Measurements from ENCODE around the gene SF3B1. TPM values are rescaled to one million over a fixed set of nuclear protein-coding genes. Genes with fewer than 3 reads are reported as not detected.

The SF3B1 gene
- polyA plus RNA-seq, 1 donor (not counting 4 experiments of a cell fraction or from before 2014, with no cell fraction given) = 322 TPM

GRCh38 chr2:197358931-197359330 lies 75.9 kb downstream of the SF3B1 start:
- Histone ChIP-seq H3K79me2 (ENCODE audit: control insufficient read depth, insufficient read depth, low read length) (no peaks in the 10 kb centered on the region), H3K4me2 (ENCODE audit: control insufficient read depth, extremely low read depth, insufficient read depth, low read depth, low read length) (no peak overlapping the region), H3K9me3 (ENCODE audit: control insufficient read depth, low read depth, low read length) (no peaks in the 10 kb centered on the region), H3K9me1 (ENCODE audit: control insufficient read depth, extremely low read depth, insufficient read depth, low read length) (no peaks in the 10 kb centered on the region), H3K27ac (ENCODE audit: control insufficient read depth, insufficient read depth, low read length) (no peak overlapping the region), H3K27me3 (ENCODE audit: control insufficient read depth, extremely low read depth, insufficient read depth, low read length) (no peaks in the 10 kb centered on the region), H2AFZ (ENCODE audit: control insufficient read depth, low read length) (no peak overlapping the region), H3K4me1 (ENCODE audit: control insufficient read depth, extremely low read depth, insufficient read depth, low read length) (no peaks in the 10 kb centered on the region), H4K20me1 (ENCODE audit: control insufficient read depth, extremely low read depth, insufficient read depth, low read length) (no peaks in the 10 kb centered on the region), H3K4me3 (ENCODE audit: control insufficient read depth in 2 of 3, extremely low read depth in 1 of 3, insufficient read depth in 2 of 3, low read depth in 1 of 3, low read length in 3 of 3) (no peak overlapping the region), H3K9ac (ENCODE audit: control insufficient read depth, extremely low read depth, insufficient read depth, low read length) (no peak overlapping the region), H3K36me3 (ENCODE audit: control insufficient read depth in 2 of 2, extremely low read depth in 1 of 2, insufficient read depth in 2 of 2, low read length in 2 of 2) (no peaks in the 10 kb centered on the region)
- TF ChIP-seq EZH2 (IDR thresholded peaks at IDR 0.05; ENCODE audit: low read length) (no peak), CTCF (optimal IDR thresholded peaks at IDR 0.05 in 1 of 3, IDR thresholded peaks at IDR 0.05 in 1 of 3, conservative IDR thresholded peaks at IDR 0.05 in 1 of 3; ENCODE audit: extremely low read depth in 1 of 3, insufficient read depth in 2 of 3, low read length in 3 of 3) (no peak)
- DNase-seq (ENCODE audit: low read depth, low spot score) (no peak), FAIRE-seq (no peak)
- dilution Hi-C loops (cut with MboI; ENCODE audit: extremely low pct_ligation_motif_present, low sequenced_read_pairs) = loop anchor here (25.0 kb wide), 1 partner anchor 172 kb away; no protein-coding TSS in a partner anchor

- Histone ChIP-seq H3K27ac (ENCODE audit: control insufficient read depth, insufficient read depth, low read length) (no peak overlapping the region), H3K9ac (ENCODE audit: control insufficient read depth, extremely low read depth, insufficient read depth, low read length) (no peak overlapping the region), H3K4me1 (ENCODE audit: control insufficient read depth, extremely low read depth, insufficient read depth, low read length) (no peaks in the 10 kb centered on the region), H3K4me3 (ENCODE audit: control insufficient read depth in 2 of 3, extremely low read depth in 1 of 3, insufficient read depth in 2 of 3, low read depth in 1 of 3, low read length in 3 of 3) (no peak overlapping the region), H3K36me3 (ENCODE audit: control insufficient read depth in 2 of 2, extremely low read depth in 1 of 2, insufficient read depth in 2 of 2, low read length in 2 of 2) (no peaks in the 10 kb centered on the region), H3K9me3 (ENCODE audit: control insufficient read depth, low read depth, low read length) (no peaks in the 10 kb centered on the region), H3K9me1 (ENCODE audit: control insufficient read depth, extremely low read depth, insufficient read depth, low read length) (no peaks in the 10 kb centered on the region), H3K4me2 (ENCODE audit: control insufficient read depth, extremely low read depth, insufficient read depth, low read depth, low read length) (no peak overlapping the region), H3K79me2 (ENCODE audit: control insufficient read depth, insufficient read depth, low read length) (no peaks in the 10 kb centered on the region), H4K20me1 (ENCODE audit: control insufficient read depth, extremely low read depth, insufficient read depth, low read length) (no peaks in the 10 kb centered on the region), H2AFZ (ENCODE audit: control insufficient read depth, low read length) (no peak overlapping the region), H3K27me3 (ENCODE audit: control insufficient read depth, extremely low read depth, insufficient read depth, low read length) (no peaks in the 10 kb centered on the region)
- no peak for DNase-seq (ENCODE audit: low read depth, low spot score)
- no peak for FAIRE-seq
- dilution Hi-C loops (cut with MboI; ENCODE audit: extremely low pct_ligation_motif_present, low sequenced_read_pairs) = loop anchor here (25.0 kb wide), 1 partner anchor 171 kb away; no protein-coding TSS in a partner anchor
- TF ChIP-seq EZH2 (IDR thresholded peaks at IDR 0.05; ENCODE audit: low read length) (no peak), CTCF (optimal IDR thresholded peaks at IDR 0.05 in 1 of 3, IDR thresholded peaks at IDR 0.05 in 1 of 3, conservative IDR thresholded peaks at IDR 0.05 in 1 of 3; ENCODE audit: extremely low read depth in 1 of 3, insufficient read depth in 2 of 3, low read length in 3 of 3) (no peak)
Measured at GRCh38 chr2:197357986-197358385, 76.8 kb downstream of the SF3B1 start.
